H1 (cell line): ENCODE measurements around the gene PDE8A. TPM values are rescaled to one million over a fixed set of nuclear protein-coding genes. Genes with fewer than 3 reads are reported as not detected.

Experiments used
- CTCF ChIA-PET: fragments of 300-600 bp; sonication (Branson Sonifier 250); formaldehyde crosslinking; loops from one replicate; lab custom pipeline; 2021; ENCODE audit not compliant: partially characterized antibody; lab: Charles Lee
- POLR2A ChIA-PET: fragments of 300-600 bp; sonication (Branson Sonifier 250); formaldehyde crosslinking; loops from one replicate; lab custom pipeline; 2021; ENCODE audit warnings: inconsistent platforms; ENCODE audit not compliant: partially characterized antibody; lab: Charles Lee
- DNase-seq, 2 experiments: peaks; one replicate each; pipeline versions ENCODE4 v3.0.0 to v3.0.0-alpha.2; 2010 to 2022; ENCODE audit warnings: low spot score in 2 of 2, low read depth in 1 of 2, mixed read lengths in 1 of 2
- FAIRE-seq: peaks from 2 replicates; lab custom pipeline; 2011; peaks lifted over from hg19 to GRCh38; lab: Jason Lieb, UNC
- H2AFZ ChIP-seq: 2 replicates; pipeline ENCODE4 v1.8.1; 2012; ENCODE audit warnings: low read length, inconsistent platforms
- H2AK5ac ChIP-seq: 2 replicates; pipeline ENCODE4 v1.6.1; 2013; ENCODE audit warnings: low read depth, low read length
- H2BK120ac ChIP-seq: replicated peaks from 2 replicates; pipeline ENCODE3; 2013; ENCODE audit warnings: low read depth, low read length, inconsistent platforms
- H2BK12ac ChIP-seq: 2 replicates; pipeline ENCODE4 v1.6.1; 2013; ENCODE audit warnings: low read depth, low read length
- H2BK15ac ChIP-seq: 2 replicates; pipeline ENCODE4 v1.6.1; 2013; ENCODE audit warnings: low read length
- H2BK20ac ChIP-seq: 2 replicates; pipeline ENCODE4 v1.6.1; 2013; ENCODE audit warnings: low read length
- H2BK5ac ChIP-seq: 2 replicates; pipeline ENCODE4 v1.6.1; 2013; ENCODE audit warnings: low read depth, low read length
- H3K14ac ChIP-seq: 2 replicates; pipeline ENCODE4 v1.6.1; 2013; ENCODE audit warnings: inconsistent platforms; ENCODE audit not compliant: insufficient read length
- H3K18ac ChIP-seq: 2 replicates; pipeline ENCODE4 v1.6.1; 2013; ENCODE audit warnings: low read length; ENCODE audit errors: extremely low read depth
- H3K23ac ChIP-seq: 2 replicates; pipeline ENCODE4 v1.6.1; 2013; ENCODE audit warnings: inconsistent platforms; ENCODE audit not compliant: insufficient read length
- H3K23me2 ChIP-seq: 2 replicates; pipeline ENCODE4 v1.6.1; 2013; ENCODE audit warnings: low read depth, low read length
- H3K27ac ChIP-seq: 2 replicates; pipeline ENCODE4 v1.6.1; 2011; ENCODE audit warnings: low read depth, low read length, inconsistent platforms
- H3K27me3 ChIP-seq, 4 experiments: replicated peaks in 1 of 4; 1 replicate in 1 of 4; 2 replicates in 3 of 4; pipeline versions ENCODE4 v1.6.1 to v1.8.1; 2011 to 2013; ENCODE audit warnings: low read length in 3 of 4, mild to moderate bottlenecking in 3 of 4, inconsistent platforms in 2 of 4, mixed read lengths in 2 of 4, moderate library complexity in 1 of 4; ENCODE audit not compliant: control insufficient read depth in 3 of 4, insufficient read depth in 3 of 4; ENCODE audit errors: extremely low read depth in 1 of 4
- H3K36me3 ChIP-seq, 4 experiments: 2 replicates each; pipeline versions ENCODE4 v1.6.1 to v1.8.1; 2011 to 2013; ENCODE audit warnings: mild to moderate bottlenecking in 4 of 4, low read length in 3 of 4, moderate library complexity in 2 of 4, control low read depth in 1 of 4, inconsistent platforms in 1 of 4; ENCODE audit not compliant: insufficient read depth in 4 of 4, control insufficient read depth in 2 of 4
- H3K4ac ChIP-seq: replicated peaks from 2 replicates; pipeline ENCODE3; 2013; ENCODE audit warnings: low read length, low read depth, mixed read lengths, inconsistent platforms; ENCODE audit not compliant: insufficient read length
- H3K4me1 ChIP-seq, 4 experiments: replicated peaks in 1 of 4; 1 replicate in 1 of 4; 2 replicates in 3 of 4; pipeline versions ENCODE4 v1.6.1 to v1.8.1; 2011 to 2013; ENCODE audit warnings: low read length in 3 of 4, inconsistent platforms in 2 of 4, mixed read lengths in 1 of 4; ENCODE audit not compliant: insufficient read depth in 4 of 4, control insufficient read depth in 3 of 4
- H3K4me2 ChIP-seq, 2 experiments: 2 replicates each; pipeline versions ENCODE4 v1.6.1 to v1.8.1; 2011 to 2013; ENCODE audit warnings: low read depth in 2 of 2, low read length in 2 of 2, control low read depth in 1 of 2, inconsistent platforms in 1 of 2, mild to moderate bottlenecking in 1 of 2; ENCODE audit not compliant: insufficient read depth in 1 of 2
- H3K4me3 ChIP-seq, 4 experiments: fragments of 200-600, 300-600 bp in 1 of 4; sonication (generic), shearing (Covaris generic), sonication (Bioruptor Twin) in 1 of 4; 2 replicates each; pipeline versions ENCODE4 v1.5.1 to v1.8.1; 2011 to 2016; ENCODE audit warnings: low read length in 4 of 4, low read depth in 3 of 4, control low read depth in 2 of 4, inconsistent platforms in 2 of 4, mild to moderate bottlenecking in 2 of 4, mixed read lengths in 1 of 4, moderate library complexity in 1 of 4; ENCODE audit not compliant: insufficient read depth in 2 of 4; ENCODE audit errors: extremely low read depth in 1 of 4
- H3K56ac ChIP-seq: replicated peaks from 2 replicates; pipeline ENCODE3; 2013; ENCODE audit warnings: low read depth, mild to moderate bottlenecking, mixed read lengths, low read length, inconsistent platforms; ENCODE audit not compliant: insufficient read length
- H3K79me1 ChIP-seq: 2 replicates; pipeline ENCODE4 v1.6.1; 2013; ENCODE audit warnings: low read depth, low read length, control low read depth
- H3K79me2 ChIP-seq, 2 experiments: 2 replicates each; pipeline versions ENCODE4 v1.6.1 to v1.8.1; 2012 to 2013; ENCODE audit warnings: low read length in 2 of 2, mild to moderate bottlenecking in 2 of 2, inconsistent platforms in 1 of 2; ENCODE audit not compliant: insufficient read depth in 2 of 2, control insufficient read depth in 1 of 2
- H3K9ac ChIP-seq, 4 experiments: replicated peaks in 1 of 4; 1 replicate in 1 of 4; 2 replicates in 3 of 4; pipeline versions ENCODE4 v1.6.1 to v1.8.1; 2011 to 2013; ENCODE audit warnings: low read depth in 3 of 4, low read length in 3 of 4, control low read depth in 2 of 4, mild to moderate bottlenecking in 2 of 4, moderate library complexity in 2 of 4, inconsistent platforms in 1 of 4; ENCODE audit errors: extremely low read depth in 1 of 4
- H3K9me3 ChIP-seq, 2 experiments: 2 replicates each; pipeline versions ENCODE4 v1.6.1 to v1.8.1; 2012 to 2013; ENCODE audit warnings: mild to moderate bottlenecking in 2 of 2, moderate library complexity in 2 of 2, control low read depth in 1 of 2, inconsistent platforms in 1 of 2, low read depth in 1 of 2, low read length in 1 of 2, mixed read lengths in 1 of 2; ENCODE audit not compliant: insufficient read depth in 2 of 2
- H4K20me1 ChIP-seq, 2 experiments: replicated peaks in 1 of 2; 2 replicates each; pipeline versions ENCODE3 to v1.8.1; 2011 to 2013; ENCODE audit warnings: inconsistent platforms in 2 of 2, low read length in 2 of 2, mild to moderate bottlenecking in 1 of 2; ENCODE audit not compliant: insufficient read depth in 2 of 2, control insufficient read depth in 1 of 2
- H4K5ac ChIP-seq: 2 replicates; pipeline ENCODE4 v1.6.1; 2013; ENCODE audit warnings: low read length, low read depth, mixed read lengths, inconsistent platforms; ENCODE audit not compliant: insufficient read length
- H4K8ac ChIP-seq: 2 replicates; pipeline ENCODE4 v1.8.0; 2013; ENCODE audit warnings: mild to moderate bottlenecking, moderate library complexity, low read length, inconsistent platforms; ENCODE audit not compliant: insufficient read depth; ENCODE audit errors: extremely low read depth
- H4K91ac ChIP-seq: replicated peaks from 2 replicates; pipeline ENCODE3; 2013; ENCODE audit warnings: low read length, mixed read lengths, inconsistent platforms; ENCODE audit not compliant: insufficient read length
- BCL11A ChIP-seq, 2 experiments: IDR thresholded peaks; one replicate each; pipeline ENCODE4 v1.6.1; 2011; ENCODE audit warnings: low read depth in 2 of 2, low read length in 2 of 2, mild to moderate bottlenecking in 2 of 2
- EP300 ChIP-seq, 2 experiments: IDR thresholded peaks; 1 replicate in 1 of 2; 2 replicates in 1 of 2; pipeline ENCODE4 v1.6.1; 2011 to 2012; ENCODE audit warnings: low read depth in 2 of 2, low read length in 2 of 2, mild to moderate bottlenecking in 2 of 2, borderline replicate concordance in 1 of 2, inconsistent platforms in 1 of 2, moderate library complexity in 1 of 2
- EZH2 ChIP-seq: fragments of 200-600 bp; sonication (generic); IDR thresholded peaks from 2 replicates; pipeline ENCODE4 v1.7.1; 2012; ENCODE audit warnings: low read depth, mild to moderate bottlenecking, moderate library complexity, low read length, inconsistent platforms; ENCODE audit not compliant: severe bottlenecking
- KDM1A ChIP-seq: fragments of 200-600, 300-600 bp; sonication (generic); IDR thresholded peaks from 2 replicates; pipeline ENCODE4 v1.7.1; 2016; ENCODE audit warnings: mild to moderate bottlenecking, low read length, borderline replicate concordance
- KDM5A ChIP-seq: fragments of 200-600 bp; IDR thresholded peaks from 2 replicates; pipeline ENCODE4 v1.7.1; 2012; ENCODE audit warnings: mild to moderate bottlenecking, low read length, inconsistent platforms, mixed read lengths
- NANOG ChIP-seq: IDR thresholded peaks from 2 replicates; pipeline ENCODE4 v1.6.1; 2011; ENCODE audit warnings: low read length, low read depth, mild to moderate bottlenecking, inconsistent platforms; ENCODE audit not compliant: insufficient read depth, poor library complexity, severe bottlenecking
- RBBP5 ChIP-seq: IDR thresholded peaks from 2 replicates; pipeline ENCODE4 v1.7.1; 2012; ENCODE audit warnings: low read depth, mild to moderate bottlenecking, inconsistent platforms, low read length, moderate library complexity, borderline replicate concordance
- RFX5 ChIP-seq: IDR thresholded peaks from 2 replicates; pipeline ENCODE4 v1.6.1; 2011; ENCODE audit warnings: low read depth, low read length, improper control_type of control experiment, borderline replicate concordance
- SAP30 ChIP-seq: fragments of 300-600 bp; sonication (generic); IDR thresholded peaks from 2 replicates; pipeline ENCODE4 v1.7.1; 2012; ENCODE audit warnings: low read length, moderate library complexity, mild to moderate bottlenecking, inconsistent platforms; ENCODE audit not compliant: insufficient read depth, insufficient replicate concordance
- SIN3A ChIP-seq, 2 experiments: IDR thresholded peaks in 1 of 2; conservative IDR thresholded peaks in 1 of 2; 2 replicates each; pipeline ENCODE4 v1.6.1; 2011 to 2012; ENCODE audit warnings: low read length in 2 of 2, improper control_type of control experiment in 1 of 2, low read depth in 1 of 2, mild to moderate bottlenecking in 1 of 2
- SIRT6 ChIP-seq: IDR thresholded peaks from one replicate; pipeline ENCODE4 v1.7.1; 2012; ENCODE audit warnings: low read length, inconsistent platforms
- SP1 ChIP-seq: IDR thresholded peaks from 2 replicates; pipeline ENCODE4 v1.6.1; 2011; ENCODE audit warnings: low read depth, low read length
- SP4 ChIP-seq: IDR thresholded peaks from 2 replicates; pipeline ENCODE4 v1.6.1; 2012; ENCODE audit warnings: low read length, inconsistent platforms
- YY1 ChIP-seq: IDR thresholded peaks from 2 replicates; pipeline ENCODE4 v1.6.1; 2011; ENCODE audit warnings: low read depth, mild to moderate bottlenecking, low read length
- WGBS, 2 experiments: shearing (Covaris generic) in 1 of 2; methylation state at CpG; one replicate each; pipeline versions ENCODE4 v1.1.6 to v1.1.7; 2013 to 2015; ENCODE audit warnings: low lambda C conversion rate in 2 of 2, mixed read lengths in 2 of 2, inconsistent platforms in 1 of 2, low coverage in 1 of 2, missing lambda C conversion rate in 1 of 2; ENCODE audit not compliant: insufficient replicate concordance in 2 of 2, insufficient coverage in 1 of 2, insufficient read length in 1 of 2; ENCODE audit errors: extremely low coverage in 1 of 2, missing lambda C conversion rate in 1 of 2; 5-methylcytosine and 5-hydroxymethylcytosine counted together
- polyA plus RNA-seq, 7 experiments: library from polyadenylated mRNA; depleted of rRNA in 3 of 7; stranded (reverse) in 5 of 7; unstranded in 2 of 7; fragments of >200 nt in 5 of 7; fragments of 200-250 nt in 2 of 7; gene quantifications; 1 replicate in 5 of 7; 2 replicates in 1 of 7; 4 replicates in 1 of 7; pipeline versions ENCODE4 v1.2.1 to v1.2.3, GENCODE V29; 2011 to 2013; ENCODE audit warnings: missing spikeins in 2 of 7, mixed read lengths in 2 of 7
- total RNA-seq: library from RNA; stranded (reverse); fragmentation: NEBNext Ultra II Directional; extraction: Animal tissue kit (Norgen Biotek cat#: 25700); gene quantifications from 2 replicates; pipeline ENCODE4 v1.2.1, GENCODE V29; 2021

PDE8A gene
- total and polyA plus RNA-seq, 2 of the 8 experiments (the other 6 are each of a cell fraction or from before 2014, with no cell fraction given) = 6.9 to 7.8 TPM

GRCh38 chr15:85141726-85142125 lies 160.1 kb downstream of the PDE8A start:
- Histone ChIP-seq H3K36me3 (peaks cover 0 to 3% (median 0%) of the 10 kb centered on the region in 4 experiments; a peak in 1 of 8 replicates), H3K79me1 (no peaks in the 10 kb centered on the region), H3K4ac (no peak overlapping the region), H3K14ac (no peak overlapping the region), H3K23ac (no peak overlapping the region), H3K4me2 (no peak overlapping the region), H2AK5ac (no peak overlapping the region), H4K5ac (no peak overlapping the region), H2BK5ac (no peak overlapping the region), H2BK12ac (no peak overlapping the region), H2BK120ac (no peak overlapping the region), H2BK20ac (no peak overlapping the region), H2AFZ (no peak overlapping the region), H3K23me2 (no peaks in the 10 kb centered on the region), H3K56ac (no peak overlapping the region), H3K18ac (no peak overlapping the region), H4K20me1 (no peaks in the 10 kb centered on the region), H4K91ac (no peak overlapping the region), H3K9me3 (no peaks in the 10 kb centered on the region), H4K8ac (no peak overlapping the region), H3K27me3 (no peaks in the 10 kb centered on the region), H3K4me1 (peaks cover 0 to 8% (median under 1%) of the 10 kb centered on the region in 4 experiments; a peak in 1 of 7 replicates), H3K4me3 (no peak overlapping the region), H3K79me2 (no peaks in the 10 kb centered on the region), H2BK15ac (no peak overlapping the region), H3K27ac (no peak overlapping the region), H3K9ac (peak overlapping the region in 1 of 4 experiments; percentile 27; a peak in 1 of 7 replicates)
- POLR2A ChIA-PET = no interaction called here
- WGBS, 2 experiments = 85% methylated on average over 2 of the region's 2 CpGs; no CpG with 5 or more reads in 1 of the 2 experiments
- DNase-seq (no peak), FAIRE-seq (no peak)
- CTCF ChIA-PET = interaction anchor here (1.0 to 2.2 kb wide), 2 partner anchors 27 to 28 kb away, joined by 3 to 10 read pairs; no protein-coding TSS in a partner anchor
- TF ChIP-seq KDM1A = no peak
- no peak for TF ChIP-seq BCL11A (IDR thresholded peaks at IDR 0.05; ENCODE audit: low read depth in 2 of 2, low read length in 2 of 2)
- no peak for TF ChIP-seq SIN3A (conservative IDR thresholded peaks at IDR 0.05 in 1 of 2, IDR thresholded peaks at IDR 0.05 in 1 of 2; ENCODE audit: low read depth in 1 of 2, low read length in 2 of 2)
- no peak for TF ChIP-seq SP1
- no peak for TF ChIP-seq SIRT6
- TF ChIP-seq EP300 (IDR thresholded peaks at IDR 0.05; ENCODE audit: borderline replicate concordance in 1 of 2, low read depth in 2 of 2, low read length in 2 of 2) = no peak
- TF ChIP-seq RBBP5 = no peak
- TF ChIP-seq RFX5 = no peak
- TF ChIP-seq SP4 = no peak
- no peak for TF ChIP-seq KDM5A
- no peak for TF ChIP-seq SAP30
- no peak for TF ChIP-seq YY1
- no peak for TF ChIP-seq EZH2
- no peak for TF ChIP-seq NANOG
